A549 (cell line): ENCODE measurements around the gene CBLC. TPM values are rescaled to one million over a fixed set of nuclear protein-coding genes. Genes with fewer than 3 reads are reported as not detected.

Experiments
- ATAC-seq, 2 experiments: fragments of 200-7000 bp in 1 of 2; fragments of >200 bp in 1 of 2; cut with Nextera tagmentation in 1 of 2; cut with Tn5 transposase in 1 of 2; 3 replicates each; pipeline versions ENCODE4 v1.8.0 to v1.9.1; 2018 to 2020; ENCODE audit warnings: mild to moderate bottlenecking in 1 of 2, moderate library complexity in 1 of 2
- CTCF ChIA-PET: fragments of 300-600 bp; sonication (Branson Sonifier 250); formaldehyde crosslinking; extraction: SDS; loops from one replicate; lab custom pipeline; 2021; ENCODE audit warnings: antibody characterized with exemption, inconsistent platforms; lab: Yijun Ruan, JAX
- POLR2A ChIA-PET: fragments of 350-600 bp; formaldehyde crosslinking; extraction: SDS; loops from one replicate; lab custom pipeline; 2021; ENCODE audit warnings: antibody characterized with exemption, inconsistent platforms; lab: Yijun Ruan, JAX
- DNase-seq, 2 experiments: peaks; one replicate each; pipeline versions ENCODE4 v3.0.0 to v3.0.0-alpha.2; 2011 to 2016; ENCODE audit warnings: low read depth in 1 of 2, low spot score in 1 of 2
- FAIRE-seq: peaks from 2 replicates; lab custom pipeline; 2011; peaks lifted over from hg19 to GRCh38; lab: Jason Lieb, UNC
- H3K27ac ChIP-seq, 2 experiments: fragments of >200 bp; sonication (Bioruptor Twin); formaldehyde crosslinking; 3 replicates each; pipeline ENCODE4 v1.5.1; 2016 to 2017
- H3K4me1 ChIP-seq: fragments of >200 bp; sonication (Bioruptor Twin); formaldehyde crosslinking; 3 replicates; pipeline ENCODE4 v1.6.1; 2016
- H3K4me2 ChIP-seq: fragments of >200 bp; sonication (Bioruptor Twin); formaldehyde crosslinking; 3 replicates; pipeline ENCODE4 v1.6.1; 2016
- H3K4me3 ChIP-seq: fragments of >200 bp; sonication (Bioruptor Twin); formaldehyde crosslinking; 3 replicates; pipeline ENCODE4 v1.5.1; 2016
- H3K9me3 ChIP-seq: fragments of >200 bp; sonication (Bioruptor Twin); formaldehyde crosslinking; 3 replicates; pipeline ENCODE4 v1.6.1; 2016
- ATOH8 ChIP-seq: fragments of 250-450 bp; sonication (Bioruptor Pico); IDR thresholded peaks from 2 replicates; pipeline ENCODE4 v1.5.0; 2020; ENCODE audit warnings: low read depth, mild to moderate bottlenecking, moderate library complexity
- BCL3 ChIP-seq: fragments of >200 bp; sonication (Bioruptor Twin); formaldehyde crosslinking; IDR thresholded peaks from 3 replicates; pipeline ENCODE4 v1.6.1; 2016
- BHLHE40 ChIP-seq: IDR thresholded peaks from 2 replicates; pipeline ENCODE4 v1.6.1; 2012; ENCODE audit warnings: low read depth, low read length, inconsistent platforms
- CBX2 ChIP-seq: fragments of 200-600 bp; sonication (generic); IDR thresholded peaks from 2 replicates; pipeline ENCODE4 v1.6.1; 2016; ENCODE audit warnings: low read depth, mild to moderate bottlenecking, borderline replicate concordance
- CEBPB ChIP-seq, 2 experiments: fragments of >200 bp in 1 of 2; sonication (Bioruptor Twin) in 1 of 2; formaldehyde crosslinking in 1 of 2; IDR thresholded peaks; 2 replicates each; pipeline ENCODE4 v1.6.1; 2012 to 2016
- CHD4 ChIP-seq: fragments of 200-600 bp; sonication (generic); IDR thresholded peaks from 2 replicates; pipeline ENCODE4 v1.6.1; 2016; ENCODE audit warnings: antibody characterized with exemption, mild to moderate bottlenecking, borderline replicate concordance
- CTCF ChIP-seq: fragments of >200 bp; sonication (Bioruptor Twin); formaldehyde crosslinking; IDR thresholded peaks from 3 replicates; pipeline ENCODE4 v1.5.1; 2016
- E2F6 ChIP-seq: IDR thresholded peaks from 2 replicates; pipeline ENCODE4 v1.6.1; 2012; ENCODE audit warnings: low read depth, borderline replicate concordance
- ESRRA ChIP-seq: fragments of 150-350 bp; IDR thresholded peaks from 2 replicates; pipeline ENCODE4 v1.6.1; 2014; ENCODE audit warnings: mild to moderate bottlenecking, low read length, borderline replicate concordance
- FOSB ChIP-seq: fragments of 250-450 bp; sonication (Bioruptor Pico); IDR thresholded peaks from 2 replicates; pipeline ENCODE4 v1.5.0; 2020; ENCODE audit warnings: mild to moderate bottlenecking, moderate library complexity
- FOSL2 ChIP-seq, 2 experiments: fragments of 450-650 bp in 1 of 2; fragments of >200 bp in 1 of 2; sonication (Bioruptor Twin) in 1 of 2; formaldehyde crosslinking; IDR thresholded peaks; 2 replicates each; pipeline versions ENCODE4 v1.5.0 to v1.6.1; 2016 to 2020; ENCODE audit warnings: mild to moderate bottlenecking in 1 of 2, moderate library complexity in 1 of 2
- GATA3 ChIP-seq: IDR thresholded peaks from 2 replicates; pipeline ENCODE4 v1.6.1; 2012; ENCODE audit warnings: borderline replicate concordance
- HES2 ChIP-seq: fragments of >200 bp; sonication (Bioruptor Twin); formaldehyde crosslinking; IDR thresholded peaks from 2 replicates; pipeline ENCODE4 v1.6.1; 2016
- HOXB5 ChIP-seq: fragments of 250-450 bp; sonication (Bioruptor Pico); IDR thresholded peaks from 2 replicates; pipeline ENCODE4 v1.5.0; 2020; ENCODE audit warnings: mild to moderate bottlenecking, moderate library complexity
- JUN ChIP-seq, 2 experiments: fragments of >200 bp; sonication (Bioruptor Twin); formaldehyde crosslinking; IDR thresholded peaks; 2 replicates in 1 of 2; 3 replicates in 1 of 2; pipeline ENCODE4 v1.6.1; 2016 to 2017
- KDM5A ChIP-seq: fragments of 200-600 bp; sonication (generic); IDR thresholded peaks from 2 replicates; pipeline ENCODE4 v1.6.1; 2016; ENCODE audit warnings: antibody characterized with exemption, mild to moderate bottlenecking
- MAX ChIP-seq: IDR thresholded peaks from 2 replicates; pipeline ENCODE4 v1.6.1; 2012
- MAZ ChIP-seq: fragments of 150-350 bp; IDR thresholded peaks from 2 replicates; pipeline ENCODE4 v1.6.1; 2014; ENCODE audit warnings: antibody characterized with exemption, low read depth, low read length, borderline replicate concordance
- PBX3 ChIP-seq: IDR thresholded peaks from 2 replicates; pipeline ENCODE4 v1.6.1; 2012
- POLR2AphosphoS2 ChIP-seq: conservative IDR thresholded peaks from 2 replicates; pipeline ENCODE4 v1.6.1; 2012; ENCODE audit warnings: low read length, improper control_type of control experiment, inconsistent platforms
- RAD21 ChIP-seq, 2 experiments: fragments of >200 bp in 1 of 2; sonication (Bioruptor Twin) in 1 of 2; formaldehyde crosslinking in 1 of 2; IDR thresholded peaks in 1 of 2; conservative IDR thresholded peaks in 1 of 2; 2 replicates in 1 of 2; 3 replicates in 1 of 2; pipeline ENCODE4 v1.6.1; 2012 to 2018; ENCODE audit warnings: inconsistent platforms in 1 of 2
- RFX5 ChIP-seq: fragments of 450-650 bp; IDR thresholded peaks from 2 replicates; pipeline ENCODE4 v1.7.1; 2014; ENCODE audit warnings: antibody characterized with exemption, mild to moderate bottlenecking, moderate library complexity
- SMC3 ChIP-seq: fragments of >200 bp; sonication (Bioruptor Twin); formaldehyde crosslinking; IDR thresholded peaks from 3 replicates; pipeline ENCODE4 v1.6.1; 2018; ENCODE audit warnings: inconsistent platforms
- SREBF2 ChIP-seq: fragments of 450-650 bp; IDR thresholded peaks from 2 replicates; pipeline ENCODE4 v1.6.1; 2014; ENCODE audit warnings: mild to moderate bottlenecking, moderate library complexity
- TP53 ChIP-seq: fragments of 250-450 bp; sonication (Bioruptor Pico); IDR thresholded peaks from 2 replicates; pipeline ENCODE4 v1.5.0; 2021; ENCODE audit warnings: mild to moderate bottlenecking, moderate library complexity
- USF2 ChIP-seq: fragments of 450-650 bp; IDR thresholded peaks from 2 replicates; pipeline ENCODE4 v1.6.1; 2014; ENCODE audit warnings: antibody characterized with exemption
- ZFP36 ChIP-seq: fragments of 450-650 bp; IDR thresholded peaks from 2 replicates; pipeline ENCODE4 v1.6.1; 2014; ENCODE audit warnings: borderline replicate concordance; ENCODE audit not compliant: partially characterized antibody
- ZNF302 ChIP-seq: fragments of 250-450 bp; sonication (Bioruptor Pico); IDR thresholded peaks from 2 replicates; pipeline ENCODE4 v1.9.0; 2021; ENCODE audit warnings: inconsistent platforms, mild to moderate bottlenecking, moderate library complexity
- whole genome bisulfite sequencing: methylation state at CpG from one replicate; pipeline ENCODE4 v1.1.6; 2017; ENCODE audit errors: missing lambda C conversion rate; 5-methylcytosine and 5-hydroxymethylcytosine counted together
- polyA plus RNA-seq, 4 experiments: library from polyadenylated mRNA; depleted of rRNA in 3 of 4; stranded (reverse); fragments of >200 nt; fragmentation: RNase III in 1 of 4; extraction: RNeasy Plus Mini Kit Qiagen cat#74134 plus additional on column Dnase treatment in 1 of 4; gene quantifications; 2 replicates in 3 of 4; 3 replicates in 1 of 4; pipeline ENCODE4 v1.2.3, GENCODE V29; 2011 to 2017

CBLC gene
- polyA plus RNA-seq, 2 of the 4 experiments (the other 2 are of a cell fraction): not detected

GRCh38 chr19:44800461-44800860 is 22.8 kb downstream of the CBLC start:
- peak; percentile 8 to 68; a peak in 2 of 4 replicates for TF ChIP-seq CEBPB (IDR thresholded peaks at IDR 0.05)
- no peak for TF ChIP-seq CBX2
- TF ChIP-seq ZFP36: peak; percentile 7
- TF ChIP-seq POLR2AphosphoS2: no peak
- TF ChIP-seq ATOH8 (CRISPR knock-in tag): 0 out of 2 replicates have a peak, but pooled peaks have one; percentile 42
- no peak for TF ChIP-seq SREBF2
- no peak for TF ChIP-seq MAZ
- no peak for TF ChIP-seq CHD4
- peak; percentile 81 to 86 for TF ChIP-seq RAD21 (conservative IDR thresholded peaks at IDR 0.05 in 1 of 2, IDR thresholded peaks at IDR 0.05 in 1 of 2)
- TF ChIP-seq TP53 (CRISPR knock-in tag): no peak
- no peak for TF ChIP-seq PBX3
- TF ChIP-seq HES2: no peak
- TF ChIP-seq BCL3: no peak
- no peak for TF ChIP-seq ESRRA
- peak; percentile 90 for TF ChIP-seq SMC3
- TF ChIP-seq ZNF302 (CRISPR knock-in tag): no peak
- TF ChIP-seq FOSL2 (IDR thresholded peaks at IDR 0.05): no peak
- TF ChIP-seq FOSL2 (CRISPR knock-in tag; IDR thresholded peaks at IDR 0.05): no peak
- TF ChIP-seq KDM5A: no peak
- no peak for TF ChIP-seq RFX5
- no peak for TF ChIP-seq E2F6
- TF ChIP-seq GATA3: no peak
- no peak for TF ChIP-seq USF2
- no peak for TF ChIP-seq HOXB5 (CRISPR knock-in tag)
- peak; percentile 92 for TF ChIP-seq CTCF
- TF ChIP-seq MAX: no peak
- TF ChIP-seq FOSB (CRISPR knock-in tag): no peak
- TF ChIP-seq BHLHE40: no peak
- TF ChIP-seq JUN (IDR thresholded peaks at IDR 0.05): no peak
- WGBS: 0% methylated on average over 2 of the region's 3 CpGs
- DNase-seq (peak; percentile 89 to 97), FAIRE-seq (peak; percentile 90), ATAC-seq (peak; percentile 95 to 98)
- CTCF ChIA-PET: interaction anchor here (0.8 to 9.1 kb wide), 5 partner anchors 11 to 76 kb away, joined by 3 to 170 read pairs (median 18); no protein-coding TSS in a partner anchor
- Histone ChIP-seq H3K4me2 (peak overlapping the region; percentile 37; the same call in 2 of the 3 replicates), H3K27ac (peak overlapping the region; percentile 62 to 79; a peak in 5 of 6 replicates), H3K4me1 (peaks cover 19% of the 10 kb centered on the region), H3K9me3 (0 out of 3 replicates have a peak, but pooled peaks cover 6% of the 10 kb centered on the region), H3K4me3 (no peak overlapping the region)
- POLR2A ChIA-PET: no interaction called here
